Measurements from ENCODE around the gene HK2.
"Not testable (repeated sequence)": the region's sequence is repeated elsewhere in the genome, so short reads cannot be mapped to it uniquely, and the experiment has no call there.

The HK2 gene

DNA sequence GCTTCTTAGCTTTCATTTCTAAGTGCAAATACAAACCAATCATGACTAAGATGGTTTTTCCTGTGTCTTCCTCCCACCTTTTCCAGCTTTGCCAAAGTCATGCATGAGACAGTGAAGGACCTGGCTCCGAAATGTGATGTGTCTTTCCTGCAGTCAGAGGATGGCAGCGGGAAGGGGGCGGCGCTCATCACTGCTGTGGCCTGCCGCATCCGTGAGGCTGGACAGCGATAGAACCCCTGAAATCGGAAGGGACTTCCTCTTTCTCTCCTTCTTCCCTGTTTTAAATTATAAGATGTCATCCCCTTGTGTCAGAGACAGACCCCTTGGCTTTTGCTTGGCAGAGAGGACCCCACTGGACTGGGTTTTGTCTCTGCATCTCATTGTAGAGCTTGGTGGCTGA lies 56.8 kb downstream of the HK2 start:
- Histone ChIP-seq H3K9ac (ENCODE audit: low read length) (no peak overlapping the region), H3K4me3 (ENCODE audit: low read length) (no peak overlapping the region), H3K79me2 (ENCODE audit: low read length) (no peaks in the 10 kb centered on the region), H3K27ac (ENCODE audit: low read length) (no peak overlapping the region), H3K4me2 (ENCODE audit: low read depth, low read length) (no peak overlapping the region), H2AFZ (ENCODE audit: low read length) (no peak overlapping the region), H3K36me3 (replicated peaks; ENCODE audit: insufficient read depth, low read length) (0 out of 2 replicates have a peak, but pooled peaks cover 6% of the 10 kb centered on the region), H3K4me1 (ENCODE audit: low read length) (no peaks in the 10 kb centered on the region), H3K9me3 (replicated peaks; ENCODE audit: insufficient read depth, low read length) (no peaks in the 10 kb centered on the region), H3K27me3 (replicated peaks; ENCODE audit: insufficient read depth, low read length) (no peaks in the 10 kb centered on the region), H4K20me1 (ENCODE audit: insufficient read depth, low read length) (no peaks in the 10 kb centered on the region), H3K9me2 (replicated peaks; ENCODE audit: insufficient read depth, low read length) (no peaks in the 10 kb centered on the region), H3F3A (ENCODE audit: insufficient read depth, low read length) (no peaks in the 10 kb centered on the region)
- no peak for DNase-seq
- TF ChIP-seq CTCF (IDR thresholded peaks at IDR 0.05; ENCODE audit: low read length) = no peak
- no peak for TF ChIP-seq EZH2phosphoT487 (IDR thresholded peaks at IDR 0.05; ENCODE audit: low read length)
- TF ChIP-seq EZH2 (optimal IDR thresholded peaks at IDR 0.05; ENCODE audit: low read depth, low read length) = no peak

DNA sequence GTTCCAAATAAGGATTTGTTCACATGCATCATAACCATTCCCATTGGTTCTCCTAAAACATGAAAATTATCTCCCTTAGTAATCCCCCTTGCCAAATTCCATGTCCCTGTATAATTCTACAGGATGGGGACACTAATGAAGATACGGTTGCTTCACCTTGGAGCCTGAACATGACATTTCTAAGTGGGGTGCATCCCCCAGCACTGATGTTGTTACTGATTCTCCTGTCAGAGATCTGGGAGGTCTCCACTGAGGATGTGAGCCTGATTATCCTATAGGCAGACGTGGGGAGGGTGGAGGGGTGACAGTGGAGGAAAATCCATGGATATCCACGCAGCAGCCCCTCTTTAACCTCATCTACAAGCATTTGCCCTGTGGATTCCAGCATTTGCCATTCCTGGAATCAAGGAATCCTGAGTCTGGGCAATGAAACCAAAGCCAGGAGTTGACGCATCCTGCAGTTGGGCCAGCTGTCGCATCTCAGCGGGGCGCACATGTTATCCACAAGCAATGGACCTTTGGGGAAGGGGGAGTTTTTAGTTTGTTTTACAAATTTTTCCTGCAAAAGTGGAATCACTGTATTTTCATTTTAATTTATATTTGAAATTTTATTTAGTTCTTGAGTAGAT lies 57.3 kb downstream of the HK2 start:
- H3K27me3 ChIP-seq (replicated peaks; ENCODE audit: insufficient read depth, low read length) = no peaks in the 10 kb centered on the region
- DNase-seq = no peak
- H3K4me1 ChIP-seq (ENCODE audit: low read length) = no peaks in the 10 kb centered on the region
- H3K4me2 ChIP-seq (ENCODE audit: low read depth, low read length) = no peak overlapping the region
- 0 out of 2 replicates have a peak, but pooled peaks cover 6% of the 10 kb centered on the region for H3K36me3 ChIP-seq (replicated peaks; ENCODE audit: insufficient read depth, low read length)
- H3K9ac ChIP-seq (ENCODE audit: low read length) = no peak overlapping the region
- no peaks in the 10 kb centered on the region for H3K9me3 ChIP-seq (replicated peaks; ENCODE audit: insufficient read depth, low read length)
- H2AFZ ChIP-seq (ENCODE audit: low read length) = no peak overlapping the region
- H3F3A ChIP-seq (ENCODE audit: insufficient read depth, low read length) = no peaks in the 10 kb centered on the region
- TF ChIP-seq EZH2 (optimal IDR thresholded peaks at IDR 0.05; ENCODE audit: low read depth, low read length) (no peak), CTCF (IDR thresholded peaks at IDR 0.05; ENCODE audit: low read length) (no peak), EZH2phosphoT487 (IDR thresholded peaks at IDR 0.05; ENCODE audit: low read length) (no peak)
- H3K27ac ChIP-seq (ENCODE audit: low read length) = no peak overlapping the region
- no peaks in the 10 kb centered on the region for H3K79me2 ChIP-seq (ENCODE audit: low read length)
- H4K20me1 ChIP-seq (ENCODE audit: insufficient read depth, low read length) = no peaks in the 10 kb centered on the region
- H3K4me3 ChIP-seq (ENCODE audit: low read length) = no peak overlapping the region
- no peaks in the 10 kb centered on the region for H3K9me2 ChIP-seq (replicated peaks; ENCODE audit: insufficient read depth, low read length)

GRCh38 chr2:74891816-74892215 lies 57.9 kb downstream of the HK2 start:
- not testable (repeated sequence) for H3K36me3 ChIP-seq (replicated peaks; ENCODE audit: insufficient read depth, low read length)

GRCh38 chr2:74892609-74893008 lies 58.7 kb downstream of the HK2 start:
- no peak for DNase-seq
- Histone ChIP-seq H3K9me2 (replicated peaks; ENCODE audit: insufficient read depth, low read length) (no peaks in the 10 kb centered on the region), H3K9ac (ENCODE audit: low read length) (no peak overlapping the region), H3F3A (ENCODE audit: insufficient read depth, low read length) (no peaks in the 10 kb centered on the region), H3K4me3 (ENCODE audit: low read length) (no peak overlapping the region), H3K36me3 (replicated peaks; ENCODE audit: insufficient read depth, low read length) (0 out of 2 replicates have a peak, but pooled peaks cover 6% of the 10 kb centered on the region), H3K4me1 (ENCODE audit: low read length) (no peaks in the 10 kb centered on the region), H3K4me2 (ENCODE audit: low read depth, low read length) (no peak overlapping the region), H4K20me1 (ENCODE audit: insufficient read depth, low read length) (no peaks in the 10 kb centered on the region), H3K27ac (ENCODE audit: low read length) (no peak overlapping the region), H3K9me3 (replicated peaks; ENCODE audit: insufficient read depth, low read length) (no peaks in the 10 kb centered on the region), H2AFZ (ENCODE audit: low read length) (no peak overlapping the region), H3K79me2 (ENCODE audit: low read length) (no peaks in the 10 kb centered on the region), H3K27me3 (replicated peaks; ENCODE audit: insufficient read depth, low read length) (no peaks in the 10 kb centered on the region)
- no peak for TF ChIP-seq CTCF (IDR thresholded peaks at IDR 0.05; ENCODE audit: low read length)
- TF ChIP-seq EZH2phosphoT487 (IDR thresholded peaks at IDR 0.05; ENCODE audit: low read length) = no peak

More at GRCh38 chr2:74891816-74892215, 57.9 kb downstream of the HK2 start:
- H3K4me3 ChIP-seq (ENCODE audit: low read length); H3F3A ChIP-seq (ENCODE audit: insufficient read depth, low read length); H3K9ac ChIP-seq (ENCODE audit: low read length); H2AFZ ChIP-seq (ENCODE audit: low read length); H3K27ac ChIP-seq (ENCODE audit: low read length); H4K20me1 ChIP-seq (ENCODE audit: insufficient read depth, low read length); H3K4me1 ChIP-seq (ENCODE audit: low read length); H3K9me3 ChIP-seq (replicated peaks; ENCODE audit: insufficient read depth, low read length); H3K79me2 ChIP-seq (ENCODE audit: low read length); H3K27me3 ChIP-seq (replicated peaks; ENCODE audit: insufficient read depth, low read length); H3K4me2 ChIP-seq (ENCODE audit: low read depth, low read length); DNase-seq; H3K9me2 ChIP-seq (replicated peaks; ENCODE audit: insufficient read depth, low read length): not testable (repeated sequence)

Measured in MM.1S (cell line).